Measurements from ENCODE around the gene KCNQ1OT1. TPM values are rescaled to one million over a fixed set of nuclear protein-coding genes. Genes with fewer than 3 reads are reported as not detected.

Gene KCNQ1OT1
- total and polyA plus RNA-seq, 9 of the 15 experiments (the other 6 are each of a cell fraction or from before 2014, with no cell fraction given), result 0.04 to 2.3 (median 0.74) TPM

- Histone ChIP-seq H3K79me2 (ENCODE audit: control insufficient read depth, insufficient read depth, low read length) (peaks cover 86% of the 10 kb centered on the region), H3K9me1 (ENCODE audit: control insufficient read depth, insufficient read depth, low read length) (peaks cover 6% of the 10 kb centered on the region), H3K27me3 (ENCODE audit: control insufficient read depth in 2 of 2, insufficient read depth in 2 of 2, low read length in 2 of 2) (no peaks in the 10 kb centered on the region), H3K4me3 (no peak overlapping the region), H3K36me3 (ENCODE audit: control insufficient read depth, insufficient read depth, low read length) (peaks cover 74% of the 10 kb centered on the region; the same call in 2 of the 3 replicates), H3K9ac (ENCODE audit: insufficient read depth in 1 of 2, low read depth in 2 of 2, low read length in 2 of 2) (no peak overlapping the region), H4K20me1 (replicated peaks; ENCODE audit: control insufficient read depth, insufficient read depth, low read length) (peaks cover 64% of the 10 kb centered on the region), H3K4me1 (replicated peaks in 1 of 2; ENCODE audit: control insufficient read depth in 2 of 2, insufficient read depth in 2 of 2, low read length in 2 of 2) (peaks cover 10 to 13% of the 10 kb centered on the region in 2 experiments; a peak in 4 of 5 replicates), H3K27ac (ENCODE audit: extremely low read depth, low read depth, low read length) (no peak overlapping the region), H3K4me2 (ENCODE audit: insufficient read depth, low read length) (no peak overlapping the region), H2AFZ (ENCODE audit: low read depth, low read length) (no peak overlapping the region), H3K9me3 (replicated peaks; ENCODE audit: control insufficient read depth, insufficient read depth, low read depth, low read length) (no peaks in the 10 kb centered on the region)
- 80% methylated on average over 11 of the region's 13 CpGs for WGBS (ENCODE audit: insufficient coverage, low coverage, missing lambda C conversion rate)
- DNase-seq (ENCODE audit: extremely low read depth in 1 of 4, low spot score in 3 of 4) (no peak), ATAC-seq (no peak), FAIRE-seq (no peak)
- in situ Hi-C loops (cut with MboI), result no loop called here
- intact Hi-C loops (cut with micrococcal nuclease), result no loop called here
- ChIA-PET CTCF (ENCODE audit: low intra/inter-chr PET ratio) (no interaction called here), POLR2A (interaction anchor here (0.6 to 1.6 kb wide), 2 partner anchors 14 to 236 kb away, joined by 3 to 14 read pairs; partner anchors contain the start of gene KCNQ1OT1)
- no peak for TF ChIP-seq ZNF780A (CRISPR knock-in tag; IDR thresholded peaks at IDR 0.05)
- TF ChIP-seq SAFB2 (IDR thresholded peaks at IDR 0.05; ENCODE audit: borderline replicate concordance, low read depth, low read length, severe bottlenecking), result no peak
- TF ChIP-seq NUFIP1 (IDR thresholded peaks at IDR 0.05; ENCODE audit: partially characterized antibody), result no peak
- TF ChIP-seq RAD21 (CRISPR knock-in tag; conservative IDR thresholded peaks at IDR 0.05 in 1 of 2, IDR thresholded peaks at IDR 0.05 in 1 of 2), result no peak
- no peak for TF ChIP-seq MIER1 (IDR thresholded peaks at IDR 0.05; ENCODE audit: low read depth)
- no peak for TF ChIP-seq TBP (optimal IDR thresholded peaks at IDR 0.05; ENCODE audit: low read depth, low read length)
- peak; percentile 38; the same call in 1 of the 2 replicates for TF ChIP-seq RBFOX2 (IDR thresholded peaks at IDR 0.05; ENCODE audit: low read depth, low read length)
- no TSS peak for BruUV-seq (replicated peaks)
These were observed 14.0 kb downstream of the KCNQ1OT1 start for GRCh38 chr11:2685566-2686359.
